CD4-positive, alpha-beta T cell (primary cell): ENCODE measurements around the gene RUNX2. TPM values are rescaled to one million over a fixed set of nuclear protein-coding genes. Genes with fewer than 3 reads are reported as not detected.

ENCODE experiments used
- ATAC-seq: fragments of 200-7000 bp; cut with Tn5 transposase; one replicate; pipeline ENCODE4 v1.10.0; 2022; ENCODE audit warnings: mild to moderate bottlenecking; ENCODE audit not compliant: poor library complexity
- CTCF ChIA-PET: fragments of 350-600 bp; sonication (Branson Sonifier 250); formaldehyde crosslinking; loops from one replicate; lab custom pipeline; 2021; ENCODE audit warnings: antibody characterized with exemption, inconsistent platforms; lab: Charles Lee
- POLR2A ChIA-PET: fragments of 350-600 bp; sonication (Branson Sonifier 250); formaldehyde crosslinking; loops from one replicate; lab custom pipeline; 2021; ENCODE audit warnings: antibody characterized with exemption, inconsistent platforms; lab: Charles Lee
- DNase-seq, 14 experiments: peaks; one replicate each; pipeline ENCODE4 v3.0.0-alpha.2; 2013 to 2020; ENCODE audit warnings: mixed read lengths in 2 of 14
- H3K27ac ChIP-seq, 2 donors: one replicate each; pipeline versions ENCODE4 v1.5.1 to v1.7.0; 2013; ENCODE audit warnings: low read length in 2 of 2, low read depth in 1 of 2, mild to moderate bottlenecking in 1 of 2
- H3K27me3 ChIP-seq, 2 experiments: 1 replicate in 1 of 2; 2 replicates in 1 of 2; pipeline versions ENCODE4 v1.6.1 to v1.7.0; 2013; ENCODE audit warnings: low read length in 2 of 2, control low read depth in 1 of 2, mild to moderate bottlenecking in 1 of 2, moderate library complexity in 1 of 2; ENCODE audit not compliant: insufficient read depth in 2 of 2, control insufficient read depth in 1 of 2
- H3K36me3 ChIP-seq: one replicate; pipeline ENCODE4 v1.6.1; 2013; ENCODE audit warnings: low read length, control low read depth; ENCODE audit not compliant: insufficient read depth
- H3K4me1 ChIP-seq: one replicate; pipeline ENCODE4 v1.6.1; 2013; ENCODE audit warnings: low read length, control low read depth; ENCODE audit not compliant: insufficient read depth
- H3K4me3 ChIP-seq: one replicate; pipeline ENCODE4 v1.5.1; 2013; ENCODE audit warnings: mild to moderate bottlenecking, low read length, moderate library complexity
- H3K9me3 ChIP-seq, 2 experiments: 1 replicate in 1 of 2; 2 replicates in 1 of 2; pipeline versions ENCODE4 v1.6.1 to v1.7.0; 2013; ENCODE audit warnings: low read length in 2 of 2, mild to moderate bottlenecking in 2 of 2, control low read depth in 1 of 2, moderate library complexity in 1 of 2; ENCODE audit not compliant: control insufficient read depth in 1 of 2, insufficient read depth in 1 of 2
- H3K27ac Mint-ChIP-seq: one replicate; pipeline ENCODE4 v1.8.0; 2020; ENCODE audit warnings: mixed read lengths
- H3K27me3 Mint-ChIP-seq: one replicate; pipeline ENCODE4 v1.8.0; 2021; ENCODE audit warnings: mixed read lengths
- H3K36me3 Mint-ChIP-seq: one replicate; pipeline ENCODE4 v1.8.0; 2021; ENCODE audit warnings: low read depth, mixed read lengths
- H3K4me1 Mint-ChIP-seq: one replicate; pipeline ENCODE4 v1.8.0; 2021; ENCODE audit warnings: low read depth, mixed read lengths
- H3K4me3 Mint-ChIP-seq: one replicate; pipeline ENCODE4 v1.8.0; 2020; ENCODE audit warnings: mild to moderate bottlenecking, mixed read lengths
- H3K9me3 Mint-ChIP-seq: one replicate; pipeline ENCODE4 v1.8.0; 2020; ENCODE audit warnings: mixed read lengths
- CTCF ChIP-seq: fragments of 200-600 bp; IDR thresholded peaks from one replicate; pipeline ENCODE4 v1.8.0; 2022; ENCODE audit warnings: antibody characterized with exemption, mild to moderate bottlenecking
- intact Hi-C, 2 experiments: fragments of 100-400 bp; cut with DNase I in 1 of 2; cut with micrococcal nuclease in 1 of 2; formaldehyde crosslinking; loops; one replicate each; pipeline versions ENCODE4 v1.15.1 to v1.9.0; 2023 to 2025; cut with DNase I, micrococcal nuclease
- total RNA-seq, 174 experiments: library from RNA in 2 of 174; stranded (reverse) in 2 of 174; gene quantifications; one replicate each; pipeline ENCODE4 v1.2.3 and lab custom pipeline; 2021 to 2026

RUNX2 gene
- total RNA-seq, 2 experiments from 2014 or later, result 17.5 to 18.0 TPM

GRCh38 chr6:45591306-45591705 lies 263.2 kb downstream of the RUNX2 start:
- Mint-ChIP-seq H3K36me3 (no peaks in the 10 kb centered on the region), H3K4me3 (no peak overlapping the region), H3K27me3 (no peaks in the 10 kb centered on the region), H3K27ac (no peak overlapping the region), H3K4me1 (peaks cover 64% of the 10 kb centered on the region), H3K9me3 (no peaks in the 10 kb centered on the region)
- Histone ChIP-seq H3K36me3 (no peaks in the 10 kb centered on the region), H3K27me3 (no peaks in the 10 kb centered on the region), H3K9me3 (no peaks in the 10 kb centered on the region), H3K4me1 (peaks cover 48% of the 10 kb centered on the region), H3K4me3 (no peak overlapping the region), H3K27ac (no peak overlapping the region)
- ChIA-PET POLR2A (no interaction called here), CTCF (interaction anchor here (0.6 kb wide), 1 partner anchor 30 kb away, joined by 5 read pairs; no protein-coding TSS in a partner anchor)
- TF ChIP-seq CTCF, result no peak
- DNase-seq (no peak), ATAC-seq (no peak)
- intact Hi-C loops, result no loop called here

GRCh38 chr6:45591890-45592289 lies 263.8 kb downstream of the RUNX2 start:
- TF ChIP-seq CTCF, result no peak
- peaks cover 59% of the 10 kb centered on the region for H3K4me1 Mint-ChIP-seq
- no peak overlapping the region for H3K4me3 Mint-ChIP-seq
- Histone ChIP-seq H3K27me3 (no peaks in the 10 kb centered on the region), H3K9me3 (no peaks in the 10 kb centered on the region), H3K27ac (no peak overlapping the region), H3K4me1 (peaks cover 42% of the 10 kb centered on the region), H3K4me3 (no peak overlapping the region), H3K36me3 (no peaks in the 10 kb centered on the region)
- DNase-seq, result no peak
- ATAC-seq, result no peak
- intact Hi-C loops, result no loop called here
- POLR2A ChIA-PET, result no interaction called here
- no peak overlapping the region for H3K27ac Mint-ChIP-seq
- no peaks in the 10 kb centered on the region for H3K27me3 Mint-ChIP-seq
- CTCF ChIA-PET, result interaction anchor here (0.6 kb wide), 1 partner anchor 31 kb away, joined by 5 read pairs; no protein-coding TSS in a partner anchor
- H3K9me3 Mint-ChIP-seq, result no peaks in the 10 kb centered on the region
- H3K36me3 Mint-ChIP-seq, result no peaks in the 10 kb centered on the region

- no peak overlapping the region for H3K27ac ChIP-seq
- no peak overlapping the region for H3K4me3 ChIP-seq
- no peak overlapping the region for H3K4me3 Mint-ChIP-seq
- no peaks in the 10 kb centered on the region for H3K27me3 Mint-ChIP-seq
- intact Hi-C loops, result no loop called here
- no peaks in the 10 kb centered on the region for H3K9me3 Mint-ChIP-seq
- H3K36me3 Mint-ChIP-seq, result peaks cover 1% of the 10 kb centered on the region
- H3K9me3 ChIP-seq, result no peaks in the 10 kb centered on the region
- H3K27ac Mint-ChIP-seq, result no peak overlapping the region
- no peak for TF ChIP-seq CTCF
- CTCF ChIA-PET, result no interaction called here
- no peak for DNase-seq
- H3K27me3 ChIP-seq, result no peaks in the 10 kb centered on the region
- H3K4me1 Mint-ChIP-seq, result peaks cover 50% of the 10 kb centered on the region
- ATAC-seq, result no peak
- H3K36me3 ChIP-seq, result no peaks in the 10 kb centered on the region
- POLR2A ChIA-PET, result no interaction called here
- H3K4me1 ChIP-seq, result peaks cover 31% of the 10 kb centered on the region
These were observed 264.9 kb downstream of the RUNX2 start for GRCh38 chr6:45592991-45593390.
